Mucosa of descending colon (tissue), 3 donors: ENCODE results near the gene PLA2G2D. TPM values are rescaled to one million over a fixed set of nuclear protein-coding genes. Genes with fewer than 3 reads are reported as not detected.
A peak's percentile ranks its signal among the peaks of the same experiment; 100 is the strongest.
"Not testable (repeated sequence)": the region's sequence is repeated elsewhere in the genome, so short reads cannot be mapped to it uniquely, and the experiment has no call there.

Source experiments
- ATAC-seq: fragments of 200-7000 bp; cut with Tn5 transposase; one replicate; pipeline ENCODE4 v1.9.1; 2020; ENCODE audit warnings: mild to moderate bottlenecking, moderate library complexity
- DNase-seq, 3 donors: peaks; one replicate each; pipeline ENCODE4 v3.0.0-alpha.2; 2020
- H3K36me3 ChIP-seq: fragments of 200-600 bp; one replicate; pipeline ENCODE4 v1.8.0; 2021; ENCODE audit warnings: low read depth, mild to moderate bottlenecking
- H3K4me1 ChIP-seq: fragments of 200-600 bp; one replicate; pipeline ENCODE4 v1.8.0; 2021; ENCODE audit warnings: low read depth, mild to moderate bottlenecking
- H3K4me3 ChIP-seq: fragments of 200-600 bp; one replicate; pipeline ENCODE4 v1.8.0; 2021; ENCODE audit warnings: mild to moderate bottlenecking
- H3K9me3 ChIP-seq: fragments of 200-600 bp; one replicate; pipeline ENCODE4 v1.8.0; 2021; ENCODE audit warnings: mild to moderate bottlenecking
- intact Hi-C, 2 donors: fragments of 100-400 bp; cut with DNase I in 1 of 2; cut with micrococcal nuclease in 1 of 2; formaldehyde crosslinking; loops; one replicate each; pipeline versions ENCODE4 v1.11.0 to v1.11.1; 2022; cut with DNase I, micrococcal nuclease
- total RNA-seq, 3 donors: library from RNA; stranded (reverse); fragmentation: NEBNext Ultra II Directional in 2 of 3; extraction: Animal tissue kit (Norgen Biotek cat#: 25700) in 2 of 3; gene quantifications; one replicate each; pipeline versions ENCODE4 v1.2.1 to v1.2.4, GENCODE V29; 2021 to 2023
- TF ChIP-seq, protein P1 (sequence below): fragments of 200-600 bp; IDR thresholded peaks from one replicate; pipeline ENCODE4 v1.8.0; 2022; ENCODE audit warnings: antibody characterized with exemption, mild to moderate bottlenecking
- donor health status: DM: no; HTN: no; CAD: no; lungs with moderate emphysema.
- donor health status: DM: no; HTN: no; CAD: no.
- donor health status: DM: no; HTN: yes; CAD: no.

PLA2G2D gene
- total RNA-seq, 3 donors from 2014 or later = 0.22 TPM; not detected in 2

GRCh38 chr1:20137604-20138003, 18.3 kb upstream of the PLA2G2D start:
- ATAC-seq = peak; percentile 87
- Histone ChIP-seq H3K4me1 (no peaks in the 10 kb centered on the region), H3K4me3 (no peak overlapping the region), H3K9me3 (no peaks in the 10 kb centered on the region), H3K36me3 (no peaks in the 10 kb centered on the region)
- TF ChIP-seq, protein P1, sequence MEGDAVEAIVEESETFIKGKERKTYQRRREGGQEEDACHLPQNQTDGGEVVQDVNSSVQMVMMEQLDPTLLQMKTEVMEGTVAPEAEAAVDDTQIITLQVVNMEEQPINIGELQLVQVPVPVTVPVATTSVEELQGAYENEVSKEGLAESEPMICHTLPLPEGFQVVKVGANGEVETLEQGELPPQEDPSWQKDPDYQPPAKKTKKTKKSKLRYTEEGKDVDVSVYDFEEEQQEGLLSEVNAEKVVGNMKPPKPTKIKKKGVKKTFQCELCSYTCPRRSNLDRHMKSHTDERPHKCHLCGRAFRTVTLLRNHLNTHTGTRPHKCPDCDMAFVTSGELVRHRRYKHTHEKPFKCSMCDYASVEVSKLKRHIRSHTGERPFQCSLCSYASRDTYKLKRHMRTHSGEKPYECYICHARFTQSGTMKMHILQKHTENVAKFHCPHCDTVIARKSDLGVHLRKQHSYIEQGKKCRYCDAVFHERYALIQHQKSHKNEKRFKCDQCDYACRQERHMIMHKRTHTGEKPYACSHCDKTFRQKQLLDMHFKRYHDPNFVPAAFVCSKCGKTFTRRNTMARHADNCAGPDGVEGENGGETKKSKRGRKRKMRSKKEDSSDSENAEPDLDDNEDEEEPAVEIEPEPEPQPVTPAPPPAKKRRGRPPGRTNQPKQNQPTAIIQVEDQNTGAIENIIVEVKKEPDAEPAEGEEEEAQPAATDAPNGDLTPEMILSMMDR = no peak
- intact Hi-C loops = no loop called here
- DNase-seq = no peak

GRCh38 chr1:20137055-20137454, 17.7 kb upstream of the PLA2G2D start:
- TF ChIP-seq, protein P1 = no peak
- no peak for DNase-seq
- intact Hi-C loops = no loop called here
- no peak for ATAC-seq
- Histone ChIP-seq H3K4me3 (no peak overlapping the region), H3K36me3 (no peaks in the 10 kb centered on the region), H3K4me1 (no peaks in the 10 kb centered on the region), H3K9me3 (no peaks in the 10 kb centered on the region)

- H3K4me3 ChIP-seq = no peak overlapping the region
- TF ChIP-seq, protein P1 = no peak
- no peaks in the 10 kb centered on the region for H3K36me3 ChIP-seq
- H3K9me3 ChIP-seq = no peaks in the 10 kb centered on the region
- no peak for DNase-seq
- ATAC-seq = no peak
- intact Hi-C loops = no loop called here
- H3K4me1 ChIP-seq = no peaks in the 10 kb centered on the region
Measured at GRCh38 chr1:20136249-20136648, 16.9 kb upstream of the PLA2G2D start.

GRCh38 chr1:20134995-20135394, 15.7 kb upstream of the PLA2G2D start:
- ATAC-seq (no peak), DNase-seq (no peak)
- H3K36me3 ChIP-seq = no peaks in the 10 kb centered on the region
- H3K9me3 ChIP-seq = no peaks in the 10 kb centered on the region
- TF ChIP-seq, protein P1 = no peak
- intact Hi-C loops = no loop called here
- no peaks in the 10 kb centered on the region for H3K4me1 ChIP-seq
- H3K4me3 ChIP-seq = no peak overlapping the region

DNA sequence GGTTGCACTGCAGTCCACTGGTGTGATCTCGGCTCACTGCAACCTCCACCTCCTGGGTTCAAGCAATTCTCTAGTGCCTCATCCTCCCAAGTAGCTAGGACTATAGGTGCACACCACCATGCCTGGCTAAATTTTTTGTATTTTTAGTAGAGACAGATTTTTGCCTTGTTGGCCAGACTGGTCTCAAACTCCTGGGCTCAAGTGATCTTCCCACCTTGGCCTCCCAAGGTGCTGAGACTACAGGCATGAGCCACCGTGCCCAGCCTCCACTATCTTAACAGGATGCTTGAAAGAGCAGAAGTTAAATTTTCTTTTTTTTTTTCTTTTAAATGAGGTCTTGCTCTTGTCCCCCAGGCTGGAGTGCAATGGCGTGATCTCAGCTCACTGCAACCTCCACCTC, 11.2 kb upstream of the PLA2G2D start:
- H3K4me3 ChIP-seq, H3K9me3 ChIP-seq, H3K4me1 ChIP-seq, H3K36me3 ChIP-seq, DNase-seq, intact Hi-C loops, ATAC-seq: not testable (repeated sequence)

- DNase-seq (no peak), ATAC-seq (no peak)
- no peaks in the 10 kb centered on the region for H3K9me3 ChIP-seq
- no peaks in the 10 kb centered on the region for H3K36me3 ChIP-seq
- no peak overlapping the region for H3K4me3 ChIP-seq
- TF ChIP-seq, protein P1 = no peak
- intact Hi-C loops = no loop called here
- peaks cover 4% of the 10 kb centered on the region for H3K4me1 ChIP-seq
Measured at GRCh38 chr1:20126806-20127440, 7.6 kb upstream of the PLA2G2D start.
